PC-3 (cell line): ENCODE measurements around the gene TUBB4A. TPM values are rescaled to one million over a fixed set of nuclear protein-coding genes. Genes with fewer than 3 reads are reported as not detected.

Source experiments
- ATAC-seq: fragments of 200-7000 bp; cut with Tn5 transposase; 2 replicates; pipeline ENCODE4 v1.9.1; 2020; ENCODE audit warnings: mild to moderate bottlenecking, moderate library complexity
- BruUV-seq: library from RNA; stranded (reverse); fragments of 400-500 nt; replicated peaks from 2 replicates; lab custom pipeline; 2021; lab: Mats Ljungman, UMichigan
- CTCF ChIA-PET: fragments of 300-600 bp; sonication (Branson Sonifier 250); formaldehyde crosslinking; loops from one replicate; lab custom pipeline; 2022; ENCODE audit warnings: antibody characterized with exemption; lab: Charles Lee
- POLR2A ChIA-PET: fragments of 300-600 bp; sonication (Branson Sonifier 250); formaldehyde crosslinking; loops from one replicate; lab custom pipeline; 2022; ENCODE audit warnings: antibody characterized with exemption; ENCODE audit not compliant: unreplicated experiment; lab: Charles Lee
- DNase-seq: peaks from one replicate; pipeline ENCODE4 v3.0.0-alpha.2; 2015
- H2AFZ ChIP-seq: fragments of 300-600 bp; sonication (generic); 2 replicates; pipeline ENCODE4 v1.6.0; 2016; ENCODE audit warnings: antibody characterized with exemption, low read length
- H3F3A ChIP-seq: fragments of 300-600 bp; sonication (generic); one replicate; pipeline ENCODE4 v1.6.0; 2017; ENCODE audit warnings: antibody characterized with exemption, low read length, control low read depth, mild to moderate bottlenecking; ENCODE audit not compliant: unreplicated experiment
- H3K27ac ChIP-seq: fragments of 300-600 bp; sonication (generic); 2 replicates; pipeline ENCODE4 v1.5.1; 2016; ENCODE audit warnings: mild to moderate bottlenecking, low read length
- H3K27me3 ChIP-seq: fragments of 300-600 bp; sonication (generic); 2 replicates; pipeline ENCODE4 v1.6.1; 2016; ENCODE audit warnings: low read length, mixed read lengths
- H3K36me3 ChIP-seq: fragments of 300-600 bp; sonication (generic); 2 replicates; pipeline ENCODE4 v1.6.1; 2016; ENCODE audit warnings: low read depth, mixed run types, low read length, mixed read lengths
- H3K4me1 ChIP-seq: fragments of 300-600 bp; sonication (generic); 2 replicates; pipeline ENCODE4 v1.5.1; 2016; ENCODE audit warnings: low read length; ENCODE audit not compliant: insufficient read depth
- H3K4me2 ChIP-seq: fragments of 300-600 bp; sonication (generic); 2 replicates; pipeline ENCODE4 v1.6.0; 2016; ENCODE audit warnings: low read length
- H3K4me3 ChIP-seq: fragments of 300-600 bp; sonication (generic); 2 replicates; pipeline ENCODE4 v1.5.1; 2016; ENCODE audit warnings: mild to moderate bottlenecking, low read length, mixed read lengths
- H3K79me2 ChIP-seq: fragments of 300-600 bp; sonication (generic); 2 replicates; pipeline ENCODE4 v1.6.1; 2017; ENCODE audit warnings: low read length, mixed read lengths
- H3K9ac ChIP-seq: fragments of 300-600 bp; sonication (generic); 2 replicates; pipeline ENCODE4 v1.6.0; 2016; ENCODE audit warnings: mild to moderate bottlenecking, low read length
- H3K9me2 ChIP-seq: fragments of 300-600 bp; sonication (generic); replicated peaks from 2 replicates; pipeline ENCODE4 v1.6.1; 2016; ENCODE audit warnings: mixed run types, low read length, mixed read lengths
- H3K9me3 ChIP-seq: fragments of 300-600 bp; sonication (generic); 2 replicates; pipeline ENCODE4 v1.6.1; 2016; ENCODE audit warnings: low read length, mixed read lengths
- H4K20me1 ChIP-seq: fragments of 300-600 bp; sonication (generic); 2 replicates; pipeline ENCODE4 v1.6.1; 2016; ENCODE audit warnings: low read length, mixed read lengths
- EZH2 ChIP-seq: fragments of 300-600 bp; sonication (generic); IDR thresholded peaks from one replicate; pipeline ENCODE4 v1.6.1; 2017; ENCODE audit warnings: antibody characterized with exemption, mild to moderate bottlenecking, low read length; ENCODE audit not compliant: unreplicated experiment
- EZH2phosphoT487 ChIP-seq: fragments of 300-600 bp; sonication (generic); IDR thresholded peaks from 2 replicates; pipeline ENCODE4 v1.6.1; 2018; ENCODE audit warnings: mild to moderate bottlenecking, antibody characterized with exemption, low read length, borderline replicate concordance
- intact Hi-C: fragments of 100-400 bp; cut with micrococcal nuclease; formaldehyde crosslinking; loops from 2 replicates; pipeline ENCODE4 v1.9.0; 2023
- total RNA-seq: library from RNA; depleted of rRNA; stranded (reverse); fragments of >200 nt; gene quantifications from 2 replicates; pipeline ENCODE4 v1.2.3, GENCODE V29; 2014
- TF ChIP-seq, protein P1 (sequence below): fragments of 300-600 bp; sonication (generic); conservative IDR thresholded peaks from 2 replicates; pipeline ENCODE4 v1.5.1; 2017; ENCODE audit warnings: antibody characterized with exemption, low read depth, mild to moderate bottlenecking, low read length

The TUBB4A gene
- total RNA-seq, 1 experiment from 2014 or later: 4.6 TPM

DNA sequence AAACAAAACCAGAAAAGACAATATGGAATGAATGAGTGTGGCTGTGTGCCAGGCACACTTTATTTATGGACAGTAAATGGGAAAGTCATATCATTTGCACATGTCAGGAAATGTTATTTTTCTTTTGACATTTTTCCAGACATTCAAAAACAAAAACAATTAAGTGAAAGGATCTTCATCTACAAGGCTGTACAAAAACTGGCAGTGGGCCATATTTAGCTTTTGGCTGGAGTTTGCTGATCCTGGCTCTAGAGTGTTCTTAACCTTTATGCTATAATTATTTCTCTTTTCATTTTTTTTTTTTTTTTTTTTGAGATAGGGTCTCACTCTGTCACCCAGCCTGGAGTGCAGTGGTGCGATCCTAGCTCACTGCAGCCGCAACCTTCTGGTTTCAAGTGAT lies 22.2 kb upstream of the TUBB4A start:
- H3F3A ChIP-seq: no peaks in the 10 kb centered on the region
- H3K4me1 ChIP-seq: peaks cover 4% of the 10 kb centered on the region; the same call in 1 of the 2 replicates
- H4K20me1 ChIP-seq: no peaks in the 10 kb centered on the region
- BruUV-seq: no TSS peak
- CTCF ChIA-PET: interaction anchor here (0.6 kb wide), 1 partner anchor 488 kb away, joined by 5 read pairs; no protein-coding TSS in a partner anchor
- H3K9ac ChIP-seq: no peak overlapping the region
- H3K9me2 ChIP-seq: no peaks in the 10 kb centered on the region
- DNase-seq (no peak), ATAC-seq (no peak)
- H3K9me3 ChIP-seq: no peaks in the 10 kb centered on the region
- H3K4me2 ChIP-seq: no peak overlapping the region
- no peak for TF ChIP-seq EZH2
- TF ChIP-seq, protein P1, sequence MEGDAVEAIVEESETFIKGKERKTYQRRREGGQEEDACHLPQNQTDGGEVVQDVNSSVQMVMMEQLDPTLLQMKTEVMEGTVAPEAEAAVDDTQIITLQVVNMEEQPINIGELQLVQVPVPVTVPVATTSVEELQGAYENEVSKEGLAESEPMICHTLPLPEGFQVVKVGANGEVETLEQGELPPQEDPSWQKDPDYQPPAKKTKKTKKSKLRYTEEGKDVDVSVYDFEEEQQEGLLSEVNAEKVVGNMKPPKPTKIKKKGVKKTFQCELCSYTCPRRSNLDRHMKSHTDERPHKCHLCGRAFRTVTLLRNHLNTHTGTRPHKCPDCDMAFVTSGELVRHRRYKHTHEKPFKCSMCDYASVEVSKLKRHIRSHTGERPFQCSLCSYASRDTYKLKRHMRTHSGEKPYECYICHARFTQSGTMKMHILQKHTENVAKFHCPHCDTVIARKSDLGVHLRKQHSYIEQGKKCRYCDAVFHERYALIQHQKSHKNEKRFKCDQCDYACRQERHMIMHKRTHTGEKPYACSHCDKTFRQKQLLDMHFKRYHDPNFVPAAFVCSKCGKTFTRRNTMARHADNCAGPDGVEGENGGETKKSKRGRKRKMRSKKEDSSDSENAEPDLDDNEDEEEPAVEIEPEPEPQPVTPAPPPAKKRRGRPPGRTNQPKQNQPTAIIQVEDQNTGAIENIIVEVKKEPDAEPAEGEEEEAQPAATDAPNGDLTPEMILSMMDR: no peak
- TF ChIP-seq EZH2phosphoT487: no peak
- POLR2A ChIA-PET: interaction anchor here (0.6 kb wide), 1 partner anchor 27 kb away, joined by 9 read pairs; no protein-coding TSS in a partner anchor
- H3K79me2 ChIP-seq: no peaks in the 10 kb centered on the region
- no peak overlapping the region for H2AFZ ChIP-seq
- H3K36me3 ChIP-seq: no peaks in the 10 kb centered on the region
- no peaks in the 10 kb centered on the region for H3K27me3 ChIP-seq
- H3K27ac ChIP-seq: no peak overlapping the region
- H3K4me3 ChIP-seq: no peak overlapping the region
- intact Hi-C loops: no loop called here

DNA sequence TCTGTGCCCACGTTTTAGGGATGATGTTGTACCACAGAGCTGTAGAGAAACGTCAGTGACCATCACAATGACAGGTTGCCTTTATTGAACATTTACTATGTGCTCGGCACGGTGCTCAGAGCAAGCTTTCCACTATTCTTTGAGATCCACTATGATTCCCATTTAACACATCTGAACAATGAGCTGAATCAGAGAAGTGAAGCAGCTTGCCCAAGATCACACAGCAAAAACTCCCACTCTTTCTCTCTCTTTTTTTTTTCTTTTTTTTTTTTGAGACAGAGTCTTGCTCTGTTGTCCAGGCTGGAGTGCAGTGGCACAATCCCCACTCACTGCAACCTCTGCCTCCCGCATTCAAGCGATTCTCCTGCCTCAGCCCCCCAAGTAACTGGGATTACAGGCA lies 20.6 kb upstream of the TUBB4A start:
- ChIA-PET CTCF (no interaction called here), POLR2A (no interaction called here)
- no peaks in the 10 kb centered on the region for H3K79me2 ChIP-seq
- no peak overlapping the region for H3K4me2 ChIP-seq
- no peak overlapping the region for H3K27ac ChIP-seq
- no peak overlapping the region for H3K9ac ChIP-seq
- no peaks in the 10 kb centered on the region for H3K36me3 ChIP-seq
- intact Hi-C loops: no loop called here
- no peaks in the 10 kb centered on the region for H4K20me1 ChIP-seq
- no peak for ATAC-seq
- H3F3A ChIP-seq: no peaks in the 10 kb centered on the region
- DNase-seq: no peak
- peaks cover 15% of the 10 kb centered on the region for H3K4me1 ChIP-seq
- TF ChIP-seq, protein P1: no peak
- TF ChIP-seq EZH2 (no peak), EZH2phosphoT487 (no peak)
- H3K27me3 ChIP-seq: no peaks in the 10 kb centered on the region
- H3K9me2 ChIP-seq: no peaks in the 10 kb centered on the region
- H3K4me3 ChIP-seq: no peak overlapping the region
- H2AFZ ChIP-seq: no peak overlapping the region
- no TSS peak for BruUV-seq
- H3K9me3 ChIP-seq: no peaks in the 10 kb centered on the region

DNA sequence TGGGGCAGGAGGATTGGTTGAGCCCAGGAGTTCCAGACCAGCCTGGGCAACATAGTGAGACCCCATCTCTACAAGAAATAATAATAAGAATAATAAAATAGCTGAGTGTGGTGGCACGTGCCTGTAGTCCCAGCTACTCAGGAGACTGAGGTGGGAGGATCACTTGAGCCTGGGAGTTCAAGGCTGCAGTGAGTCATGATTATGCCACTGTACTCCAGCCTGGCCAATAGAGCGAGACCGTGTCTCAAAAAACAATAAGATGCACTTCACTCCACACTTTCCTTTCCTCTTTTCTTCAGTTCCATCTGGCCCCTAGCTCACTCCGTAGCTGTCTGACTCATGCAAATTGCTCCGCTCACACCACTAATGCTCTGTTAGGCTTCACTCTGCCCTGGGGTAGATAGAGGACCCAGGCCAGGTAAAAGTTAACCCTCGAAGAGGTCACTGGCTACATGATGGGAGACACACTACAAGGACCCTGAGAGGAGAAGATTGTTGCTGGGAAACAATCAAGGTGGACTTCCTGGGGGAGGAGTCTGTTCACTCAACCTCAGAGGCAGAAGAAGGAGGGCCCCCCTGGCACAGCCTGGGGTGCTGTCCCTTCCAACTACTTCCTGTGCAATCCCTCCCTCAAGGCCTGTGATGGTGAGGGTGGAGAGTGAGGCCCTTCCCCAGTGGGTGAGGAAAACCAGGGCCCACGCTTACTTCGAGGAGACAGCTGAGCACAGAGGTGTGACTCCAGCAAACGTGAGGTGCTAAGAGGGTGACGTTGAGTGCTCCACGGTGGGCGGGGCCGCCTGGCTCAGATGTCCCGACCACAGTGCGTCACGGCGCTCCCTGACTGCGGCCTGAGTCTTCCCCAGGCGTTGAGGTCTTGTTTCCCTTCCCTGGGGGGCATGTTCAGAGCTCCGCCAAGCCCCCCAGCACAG lies 19.9 kb upstream of the TUBB4A start:
- no peaks in the 10 kb centered on the region for H4K20me1 ChIP-seq
- no peaks in the 10 kb centered on the region for H3K36me3 ChIP-seq
- DNase-seq (no peak), ATAC-seq (no peak)
- no TSS peak for BruUV-seq
- H3K79me2 ChIP-seq: no peaks in the 10 kb centered on the region
- H3K9me3 ChIP-seq: no peaks in the 10 kb centered on the region
- H3K4me2 ChIP-seq: no peak overlapping the region
- intact Hi-C loops: no loop called here
- TF ChIP-seq EZH2phosphoT487: no peak
- TF ChIP-seq, protein P1: no peak
- TF ChIP-seq EZH2: no peak
- H3K27me3 ChIP-seq: no peaks in the 10 kb centered on the region
- no peak overlapping the region for H3K4me3 ChIP-seq
- H3K9me2 ChIP-seq: no peaks in the 10 kb centered on the region
- H3F3A ChIP-seq: no peaks in the 10 kb centered on the region
- H3K9ac ChIP-seq: no peak overlapping the region
- ChIA-PET CTCF (no interaction called here), POLR2A (interaction anchor here (0.6 kb wide), 1 partner anchor 1350 kb away, joined by 7 read pairs; no protein-coding TSS in a partner anchor)
- peaks cover 15% of the 10 kb centered on the region for H3K4me1 ChIP-seq
- H2AFZ ChIP-seq: no peak overlapping the region
- no peak overlapping the region for H3K27ac ChIP-seq
